Measurements from ENCODE around the gene TRIO.

The TRIO gene

GRCh38 chr5:14147210-14147609 is 4.1 kb downstream of the TRIO start:
- TF ChIP-seq REST (IDR thresholded peaks at IDR 0.05; ENCODE audit: insufficient read depth in 1 of 2, low read depth in 2 of 2, low read length in 2 of 2) (no peak), FOXP2 (optimal IDR thresholded peaks at IDR 0.05; ENCODE audit: borderline replicate concordance, extremely low read depth, extremely low read length, insufficient read depth) (no peak), SIN3A (IDR thresholded peaks at IDR 0.05; ENCODE audit: borderline replicate concordance, insufficient read depth, low read length) (no peak), POLR2AphosphoS5 (IDR thresholded peaks at IDR 0.05; ENCODE audit: low read depth, low read length) (no peak), TAF1 (IDR thresholded peaks at IDR 0.05; ENCODE audit: borderline replicate concordance, insufficient read depth, low read length) (no peak)

- no peak for TF ChIP-seq REST (IDR thresholded peaks at IDR 0.05; ENCODE audit: insufficient read depth in 1 of 2, low read depth in 2 of 2, low read length in 2 of 2)
- TF ChIP-seq POLR2AphosphoS5 (IDR thresholded peaks at IDR 0.05; ENCODE audit: low read depth, low read length) = no peak
- no peak for TF ChIP-seq TAF1 (IDR thresholded peaks at IDR 0.05; ENCODE audit: borderline replicate concordance, insufficient read depth, low read length)
- no peak for TF ChIP-seq SIN3A (IDR thresholded peaks at IDR 0.05; ENCODE audit: borderline replicate concordance, insufficient read depth, low read length)
- no peak for TF ChIP-seq FOXP2 (optimal IDR thresholded peaks at IDR 0.05; ENCODE audit: borderline replicate concordance, extremely low read depth, extremely low read length, insufficient read depth)
These were observed 5.3 kb downstream of the TRIO start for GRCh38 chr5:14148483-14148882.

GRCh38 chr5:14148890-14149671 is 5.9 kb downstream of the TRIO start:
- TF ChIP-seq REST (IDR thresholded peaks at IDR 0.05; ENCODE audit: insufficient read depth in 1 of 2, low read depth in 2 of 2, low read length in 2 of 2) (no peak), POLR2AphosphoS5 (IDR thresholded peaks at IDR 0.05; ENCODE audit: low read depth, low read length) (no peak), FOXP2 (optimal IDR thresholded peaks at IDR 0.05; ENCODE audit: borderline replicate concordance, extremely low read depth, extremely low read length, insufficient read depth) (no peak), SIN3A (IDR thresholded peaks at IDR 0.05; ENCODE audit: borderline replicate concordance, insufficient read depth, low read length) (no peak), TAF1 (IDR thresholded peaks at IDR 0.05; ENCODE audit: borderline replicate concordance, insufficient read depth, low read length) (no peak)

DNA sequence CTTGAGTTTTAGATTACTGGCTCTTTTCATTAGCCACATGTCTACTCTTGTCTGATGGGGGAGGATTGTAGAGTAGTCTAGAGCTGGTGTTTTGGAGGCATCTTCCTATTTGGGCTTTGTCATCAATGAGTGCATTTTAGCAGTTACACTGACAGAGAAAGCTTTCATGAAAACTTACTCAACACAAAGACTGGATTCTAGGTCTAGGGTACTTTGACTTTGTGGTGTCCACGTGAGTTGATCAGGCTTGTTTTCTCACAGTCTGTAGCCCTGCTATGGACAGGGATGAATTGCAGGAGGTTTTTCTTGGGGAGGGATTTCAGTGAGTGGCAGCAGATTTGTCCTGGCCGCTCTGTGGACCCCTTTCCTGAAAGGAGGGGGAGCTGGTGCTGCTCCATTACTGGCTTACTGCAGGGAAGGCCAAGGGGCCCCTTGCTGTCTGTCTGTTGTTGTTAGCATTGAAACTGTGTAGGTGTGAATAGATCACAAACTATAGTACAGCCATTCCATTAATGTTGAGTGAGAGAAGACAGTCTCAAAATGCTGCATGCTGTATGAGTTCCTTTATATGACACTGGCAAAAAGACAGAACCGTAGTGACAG is 6.6 kb downstream of the TRIO start:
- no peak for TF ChIP-seq SIN3A (IDR thresholded peaks at IDR 0.05; ENCODE audit: borderline replicate concordance, insufficient read depth, low read length)
- TF ChIP-seq TAF1 (IDR thresholded peaks at IDR 0.05; ENCODE audit: borderline replicate concordance, insufficient read depth, low read length) = no peak
- no peak for TF ChIP-seq FOXP2 (optimal IDR thresholded peaks at IDR 0.05; ENCODE audit: borderline replicate concordance, extremely low read depth, extremely low read length, insufficient read depth)
- TF ChIP-seq POLR2AphosphoS5 (IDR thresholded peaks at IDR 0.05; ENCODE audit: low read depth, low read length) = no peak
- TF ChIP-seq REST (IDR thresholded peaks at IDR 0.05; ENCODE audit: insufficient read depth in 1 of 2, low read depth in 2 of 2, low read length in 2 of 2) = no peak

Measured in PFSK-1 (cell line).